ENCODE results near the gene SERPINA5.

DNA sequence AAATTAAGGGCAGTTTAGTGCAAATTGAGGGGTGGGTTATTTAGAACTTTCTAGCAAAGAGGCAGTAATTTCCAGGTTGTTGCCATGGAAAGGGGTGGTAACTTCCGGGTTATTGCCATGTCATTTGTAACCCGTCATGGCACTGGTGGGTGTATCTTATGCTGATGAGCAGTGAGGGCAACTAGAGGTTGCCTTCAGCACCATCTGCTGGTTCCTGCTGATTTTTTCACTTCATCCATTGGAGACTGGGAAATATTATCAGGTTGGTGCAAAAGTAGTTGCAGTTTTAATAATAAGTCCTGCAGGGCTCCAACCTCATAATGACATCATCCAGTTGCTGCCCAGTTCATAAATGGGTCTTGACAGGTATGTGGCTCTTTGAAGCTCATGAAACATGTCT, 44.4 kb upstream of the SERPINA5 start:
- TF ChIP-seq, protein P1, sequence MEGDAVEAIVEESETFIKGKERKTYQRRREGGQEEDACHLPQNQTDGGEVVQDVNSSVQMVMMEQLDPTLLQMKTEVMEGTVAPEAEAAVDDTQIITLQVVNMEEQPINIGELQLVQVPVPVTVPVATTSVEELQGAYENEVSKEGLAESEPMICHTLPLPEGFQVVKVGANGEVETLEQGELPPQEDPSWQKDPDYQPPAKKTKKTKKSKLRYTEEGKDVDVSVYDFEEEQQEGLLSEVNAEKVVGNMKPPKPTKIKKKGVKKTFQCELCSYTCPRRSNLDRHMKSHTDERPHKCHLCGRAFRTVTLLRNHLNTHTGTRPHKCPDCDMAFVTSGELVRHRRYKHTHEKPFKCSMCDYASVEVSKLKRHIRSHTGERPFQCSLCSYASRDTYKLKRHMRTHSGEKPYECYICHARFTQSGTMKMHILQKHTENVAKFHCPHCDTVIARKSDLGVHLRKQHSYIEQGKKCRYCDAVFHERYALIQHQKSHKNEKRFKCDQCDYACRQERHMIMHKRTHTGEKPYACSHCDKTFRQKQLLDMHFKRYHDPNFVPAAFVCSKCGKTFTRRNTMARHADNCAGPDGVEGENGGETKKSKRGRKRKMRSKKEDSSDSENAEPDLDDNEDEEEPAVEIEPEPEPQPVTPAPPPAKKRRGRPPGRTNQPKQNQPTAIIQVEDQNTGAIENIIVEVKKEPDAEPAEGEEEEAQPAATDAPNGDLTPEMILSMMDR (IDR thresholded peaks at IDR 0.05) = no peak
- no peak for TF ChIP-seq EZH2 (IDR thresholded peaks at IDR 0.05)
- no peak for TF ChIP-seq EZH2phosphoT487 (IDR thresholded peaks at IDR 0.05)
